Measurements from ENCODE around the gene TXK.

TXK gene

DNA sequence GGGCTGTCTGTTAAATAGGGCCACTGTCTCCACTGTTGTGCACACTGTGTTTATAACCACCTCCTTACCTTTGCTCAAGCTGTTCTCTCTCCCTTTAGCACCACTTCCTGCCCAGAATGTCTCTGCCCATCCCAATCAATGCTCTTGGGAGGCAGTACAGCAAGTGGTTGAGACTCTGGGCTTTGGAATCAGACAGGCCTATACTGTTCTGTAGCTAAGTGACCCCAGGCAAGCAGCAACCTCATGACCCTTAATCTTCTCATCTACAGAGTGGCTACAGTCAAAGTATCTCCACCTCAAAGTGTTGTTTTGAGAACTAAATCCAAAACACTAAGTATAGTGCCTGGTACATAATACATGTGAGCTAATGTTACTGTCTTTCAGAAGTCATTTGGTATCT is 3.8 kb upstream of the TXK start:
- DNase-seq (ENCODE audit: low spot score), result no peak

DNA sequence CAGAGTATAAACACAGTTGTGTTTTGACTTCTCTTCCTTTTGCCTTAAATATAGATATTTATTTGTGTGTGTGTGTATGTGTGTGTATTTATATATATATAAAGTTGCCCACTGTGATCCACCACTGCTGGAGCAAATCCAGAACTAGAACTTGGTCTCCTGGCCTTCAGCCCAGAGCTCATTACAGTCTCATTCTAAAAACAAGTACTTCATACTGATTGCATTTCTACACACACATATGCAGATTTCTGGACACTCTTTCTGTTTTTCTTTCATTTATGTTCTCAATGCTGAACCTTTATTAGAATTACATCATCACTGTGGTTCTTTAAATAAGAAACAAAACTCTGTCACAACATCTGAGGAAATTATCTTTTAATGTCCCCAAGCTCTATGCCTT is 381 bp downstream of the TXK start:
- no peak for DNase-seq (ENCODE audit: low spot score)

DNA sequence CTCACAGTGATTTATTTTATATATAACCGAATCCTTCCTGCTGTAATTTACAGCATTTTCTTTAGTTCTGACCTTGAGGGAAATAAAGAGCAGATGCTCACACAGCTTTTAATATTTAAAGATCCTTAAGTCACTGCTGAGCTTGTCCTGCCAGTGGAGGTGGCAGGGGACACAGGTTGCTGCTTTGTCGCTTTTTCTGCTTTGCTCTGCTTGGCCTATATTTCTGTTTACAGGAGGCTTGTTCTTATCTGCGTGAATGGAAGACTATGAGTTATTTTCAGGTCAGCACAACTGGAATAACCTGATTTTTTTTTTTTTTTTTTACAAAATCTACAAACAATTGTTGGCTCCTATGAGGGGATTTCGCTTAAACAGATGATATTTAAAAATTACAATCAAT is 2.3 kb downstream of the TXK start:
- DNase-seq (ENCODE audit: low spot score), result no peak

DNA sequence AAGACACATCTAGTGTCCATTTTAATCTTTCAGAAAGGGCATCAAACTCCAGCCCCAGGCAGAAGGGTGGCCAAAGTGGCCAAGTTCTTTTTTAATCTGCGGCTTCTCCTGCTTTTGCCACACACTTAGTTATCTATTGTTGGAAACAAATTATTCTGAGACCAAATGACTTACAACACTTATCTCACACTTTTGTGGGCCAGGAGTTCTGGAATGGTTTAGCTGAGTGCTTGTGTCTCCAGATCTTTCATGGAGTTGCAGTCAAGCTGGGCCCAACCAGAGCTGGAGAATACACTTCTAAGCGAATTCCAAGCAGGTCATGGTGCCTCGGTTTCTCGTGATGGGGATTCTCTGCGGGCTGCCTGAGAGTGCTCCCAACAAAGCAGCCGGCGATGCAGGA is 4.0 kb downstream of the TXK start:
- no peak for DNase-seq (ENCODE audit: low spot score)

DNA sequence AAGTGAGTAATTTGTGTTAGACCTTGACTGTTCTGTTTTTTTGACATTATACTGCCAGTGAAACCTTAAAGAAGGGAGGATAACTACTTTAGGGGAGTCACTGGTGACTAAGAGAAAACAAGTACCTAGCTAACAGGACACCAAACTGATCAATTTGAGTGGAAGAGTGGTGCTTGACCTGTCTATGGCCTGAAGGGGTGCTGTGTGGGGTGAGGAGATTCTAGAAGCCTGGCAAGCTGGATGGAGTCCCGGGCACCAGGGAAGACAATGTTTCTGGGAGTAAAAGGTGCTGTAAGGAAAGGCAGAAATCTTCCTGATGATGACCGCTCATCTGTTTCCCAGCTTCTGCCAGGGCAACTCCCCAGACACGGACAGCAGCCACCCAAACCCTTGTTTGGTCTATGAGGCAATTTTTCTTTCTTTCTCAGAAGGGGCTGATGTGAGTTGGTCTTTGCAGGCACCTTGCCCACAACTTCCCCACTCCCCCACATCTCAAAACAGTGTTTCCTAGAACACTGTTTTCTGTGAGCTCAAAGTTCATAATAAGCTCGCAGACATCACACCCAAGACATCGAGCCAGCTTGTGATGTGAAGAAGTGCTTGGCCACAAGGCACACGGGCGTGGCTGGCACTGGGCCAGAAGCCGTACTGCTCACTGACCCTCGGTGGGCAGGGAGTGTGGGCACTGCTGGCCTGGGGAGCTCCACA is 4.6 kb downstream of the TXK start:
- DNase-seq (ENCODE audit: low spot score), result peak; percentile 20

DNA sequence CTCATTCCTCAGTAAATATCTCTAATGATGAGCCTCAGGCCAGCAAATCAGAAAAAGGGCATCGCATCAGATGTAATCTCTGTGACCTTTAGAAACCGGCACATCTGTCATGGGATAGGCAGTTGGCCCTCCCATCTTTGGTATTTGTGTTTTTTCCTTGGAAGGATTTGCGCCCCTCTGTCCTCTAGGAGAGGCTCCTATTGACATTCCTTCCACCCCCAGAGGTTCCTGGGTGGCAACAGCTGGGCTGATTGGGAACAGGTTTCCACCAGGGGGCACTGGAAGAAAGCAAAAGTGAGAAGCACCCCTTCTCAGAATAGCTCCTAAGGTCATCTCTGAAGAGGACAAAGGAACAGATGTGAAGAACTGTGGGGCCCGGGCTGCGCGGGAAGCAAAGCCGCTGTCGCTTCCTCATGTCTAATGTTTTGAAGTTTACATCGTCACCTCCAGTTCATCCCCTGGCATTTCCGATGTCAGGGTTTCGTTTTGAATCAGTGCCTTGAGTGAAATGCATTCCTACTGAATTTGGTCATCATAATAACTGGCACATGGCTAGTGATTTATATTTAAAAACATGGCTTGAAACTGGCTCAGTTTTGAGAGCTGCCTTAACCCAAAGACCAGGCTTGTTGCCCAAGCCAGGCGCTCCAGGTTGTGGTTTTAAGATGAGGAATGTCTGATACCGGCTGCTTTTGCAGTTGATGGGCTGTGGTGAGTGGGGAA is 6.2 kb downstream of the TXK start:
- peak; percentile 74 for DNase-seq (ENCODE audit: low spot score)

DNA sequence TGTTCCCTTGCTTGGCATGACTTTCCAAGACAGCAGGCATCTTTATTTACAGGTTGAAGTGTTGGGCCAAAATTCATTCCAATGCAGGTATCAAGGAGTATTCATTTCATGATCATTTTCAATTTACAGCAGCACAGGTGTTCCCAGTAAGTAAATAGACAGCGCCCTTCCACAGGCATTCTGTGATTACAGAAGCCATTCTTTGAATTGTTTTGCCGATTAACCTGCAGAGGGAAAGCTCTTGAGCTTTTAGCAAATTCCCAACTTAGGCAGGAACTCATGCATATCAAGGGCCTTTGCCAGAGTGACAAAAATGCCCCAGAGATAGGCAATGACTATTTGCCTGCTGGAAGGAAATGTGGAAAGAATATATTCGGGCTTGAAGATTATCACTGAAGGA is 6.8 kb downstream of the TXK start:
- DNase-seq (ENCODE audit: low spot score), result peak; percentile 13

DNA sequence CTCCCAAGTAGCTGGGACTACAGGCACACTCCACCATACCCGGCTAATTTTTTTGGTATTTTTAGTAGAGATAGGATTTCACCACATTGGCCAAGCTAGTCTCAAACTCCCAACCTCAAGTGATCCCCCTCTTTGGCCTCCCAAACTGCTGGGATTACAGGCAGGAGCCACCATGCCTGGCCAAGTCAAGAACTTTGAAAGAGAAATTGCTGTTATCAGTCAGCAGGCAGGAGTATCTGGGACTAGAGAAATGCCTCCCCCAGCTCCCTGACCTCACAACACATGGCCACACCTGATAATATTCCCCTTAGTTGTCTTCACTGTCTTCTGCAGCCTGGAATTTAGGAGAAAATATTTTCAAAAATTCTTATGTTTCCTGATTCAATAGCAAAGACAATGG is 7.4 kb downstream of the TXK start:
- no peak for DNase-seq (ENCODE audit: low spot score)

DNA sequence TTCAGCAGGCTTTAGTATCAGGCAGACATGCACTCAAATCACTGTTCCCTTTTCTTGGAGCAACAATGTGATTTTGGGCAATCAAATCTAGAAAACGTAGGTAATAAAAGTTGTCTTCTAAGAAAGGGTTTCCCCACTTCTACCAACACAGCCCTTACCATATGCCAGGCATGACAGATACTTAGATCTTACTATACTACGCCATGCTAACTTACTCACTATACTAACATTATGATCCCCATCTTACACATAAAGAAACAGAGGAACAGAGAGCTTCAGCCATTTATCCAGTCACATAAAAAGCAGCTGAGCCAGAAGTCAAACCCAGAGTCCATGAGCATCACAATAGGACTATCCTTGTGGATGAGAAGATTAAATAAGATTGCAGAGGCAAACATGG is 9.2 kb downstream of the TXK start:
- no peak for DNase-seq (ENCODE audit: low spot score)

DNA sequence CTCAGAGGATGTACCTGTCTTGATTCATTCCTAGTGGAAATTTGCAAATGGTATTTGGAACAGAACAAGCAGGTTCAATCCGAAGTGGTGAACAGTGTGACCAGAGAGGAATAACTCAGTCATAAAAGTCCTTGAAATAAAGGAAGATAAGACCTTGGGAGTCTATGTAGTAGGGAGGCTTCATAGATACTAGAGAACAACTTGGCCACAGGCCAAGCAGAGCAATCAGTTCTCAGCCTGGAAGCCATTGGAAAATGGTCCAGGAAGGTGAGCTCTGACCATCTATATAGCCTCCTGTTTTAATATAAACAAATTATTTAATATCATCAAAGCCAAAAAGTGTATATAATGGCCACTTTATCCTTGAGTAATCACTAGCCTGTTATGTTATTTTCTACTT is 11.3 kb downstream of the TXK start:
- no peak for DNase-seq (ENCODE audit: low spot score)

DNA sequence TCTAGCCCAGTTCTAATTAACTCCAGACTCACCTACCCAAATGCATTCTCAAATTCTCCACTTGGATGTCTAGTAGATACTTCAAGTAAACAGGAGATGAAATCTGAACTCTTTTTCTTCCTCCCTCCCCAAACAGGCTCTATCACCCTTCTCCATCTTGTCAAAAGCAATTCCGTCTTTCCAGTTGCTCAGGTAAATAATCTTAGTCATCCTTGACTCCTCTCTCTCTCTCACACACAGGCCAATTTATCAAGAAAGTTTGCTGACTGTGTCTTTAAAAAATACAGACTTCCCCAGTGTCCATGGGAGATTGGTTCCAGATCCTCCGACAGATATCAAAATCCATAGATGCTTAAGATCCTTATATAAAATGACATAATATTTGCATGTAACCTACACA is 12.9 kb downstream of the TXK start:
- DNase-seq (ENCODE audit: low spot score), result no peak

DNA sequence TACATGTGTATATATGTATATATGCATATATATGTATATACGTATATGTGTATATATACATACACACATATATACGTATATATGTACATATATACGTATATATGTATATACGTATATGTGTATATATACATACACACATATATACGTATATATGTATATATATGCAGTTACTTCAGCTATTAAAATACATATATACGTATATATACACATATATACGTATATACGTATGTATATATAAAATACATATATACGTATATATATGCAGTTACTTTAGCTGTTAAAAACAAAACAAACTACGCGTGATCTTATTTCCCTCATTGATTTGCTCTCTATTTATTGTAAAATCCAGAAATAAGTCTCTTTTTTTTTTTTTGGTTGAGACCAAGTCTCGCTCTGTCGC is 13.9 kb downstream of the TXK start:
- DNase-seq (ENCODE audit: low spot score), result no peak

DNA sequence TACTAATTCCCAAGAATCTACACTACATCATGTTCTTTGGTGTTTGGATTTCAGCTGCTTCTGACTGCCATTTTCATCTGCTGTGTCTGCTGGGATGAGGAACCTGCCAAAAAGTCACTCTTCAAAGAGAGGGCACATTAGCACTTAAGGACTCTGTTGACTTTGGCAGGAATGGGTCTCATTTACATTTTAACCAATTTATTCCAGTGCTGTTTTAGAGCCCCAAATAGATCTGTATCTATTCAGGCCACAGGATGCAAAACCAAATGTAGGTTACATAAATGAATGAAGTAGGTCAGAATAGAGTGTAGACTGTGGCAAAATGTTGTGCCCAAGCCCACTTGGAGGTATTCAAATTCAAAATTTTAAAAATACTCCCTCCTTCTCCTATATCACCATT is 14.4 kb downstream of the TXK start:
- DNase-seq (ENCODE audit: low spot score), result no peak

DNA sequence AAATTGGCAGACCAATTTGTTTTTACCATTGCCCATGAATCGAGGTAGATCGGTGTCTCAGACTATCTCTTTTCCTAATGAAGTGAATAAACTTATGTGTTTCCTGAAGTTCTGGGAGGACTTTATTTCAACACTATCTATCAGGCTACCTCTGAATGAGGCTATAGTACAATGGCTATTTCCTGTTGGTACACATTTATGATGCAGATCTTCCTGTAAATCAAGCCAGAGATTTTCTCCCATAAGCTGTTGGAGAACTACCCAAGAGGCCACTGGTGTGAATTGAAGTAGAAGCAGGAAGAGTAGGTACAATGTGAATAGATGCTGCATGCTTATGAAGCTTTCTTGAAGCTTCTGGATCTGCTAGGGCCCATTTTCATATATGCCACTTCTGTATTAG is 16.0 kb downstream of the TXK start:
- DNase-seq (ENCODE audit: low spot score), result no peak

DNA sequence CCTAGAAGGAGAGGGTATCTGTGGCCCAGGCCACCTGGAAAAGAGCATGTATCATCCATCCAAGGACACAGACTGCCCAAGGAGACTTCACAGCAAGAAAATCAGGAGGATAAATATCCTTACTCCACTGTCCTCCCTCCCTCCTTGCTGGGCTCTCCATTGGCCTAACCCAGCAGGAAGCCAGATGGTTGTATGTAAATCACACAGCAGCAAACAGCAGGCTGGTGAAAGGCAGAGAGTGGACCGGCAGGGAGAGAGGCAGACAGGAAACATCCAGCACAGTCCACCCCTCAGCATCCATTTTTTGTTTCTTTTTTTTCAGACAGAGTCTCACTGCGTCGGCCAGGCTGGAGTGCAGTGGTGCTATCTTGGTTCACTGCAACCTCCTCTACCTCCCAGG is 17.5 kb downstream of the TXK start:
- no peak for DNase-seq (ENCODE audit: low spot score)

DNA sequence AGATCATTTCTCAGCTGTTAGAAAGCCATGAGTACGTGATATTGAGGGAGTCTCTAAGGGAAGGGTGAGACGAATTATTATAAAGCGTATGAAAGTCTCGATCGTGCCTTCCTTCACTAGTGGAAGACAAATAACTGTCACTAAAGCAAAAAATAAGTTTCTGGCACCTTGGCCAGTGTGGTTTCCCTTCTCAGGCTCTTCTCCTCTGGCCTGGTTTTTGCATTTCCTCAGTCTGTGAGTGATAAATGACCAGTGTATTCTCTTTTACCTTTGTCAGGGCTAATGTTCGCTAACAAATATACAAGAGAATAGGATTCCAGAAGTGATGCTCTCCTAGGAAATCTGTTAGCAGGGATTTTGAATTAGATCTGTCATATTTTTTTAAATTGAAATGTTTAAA is 19.6 kb downstream of the TXK start:
- DNase-seq (ENCODE audit: low spot score), result no peak

DNA sequence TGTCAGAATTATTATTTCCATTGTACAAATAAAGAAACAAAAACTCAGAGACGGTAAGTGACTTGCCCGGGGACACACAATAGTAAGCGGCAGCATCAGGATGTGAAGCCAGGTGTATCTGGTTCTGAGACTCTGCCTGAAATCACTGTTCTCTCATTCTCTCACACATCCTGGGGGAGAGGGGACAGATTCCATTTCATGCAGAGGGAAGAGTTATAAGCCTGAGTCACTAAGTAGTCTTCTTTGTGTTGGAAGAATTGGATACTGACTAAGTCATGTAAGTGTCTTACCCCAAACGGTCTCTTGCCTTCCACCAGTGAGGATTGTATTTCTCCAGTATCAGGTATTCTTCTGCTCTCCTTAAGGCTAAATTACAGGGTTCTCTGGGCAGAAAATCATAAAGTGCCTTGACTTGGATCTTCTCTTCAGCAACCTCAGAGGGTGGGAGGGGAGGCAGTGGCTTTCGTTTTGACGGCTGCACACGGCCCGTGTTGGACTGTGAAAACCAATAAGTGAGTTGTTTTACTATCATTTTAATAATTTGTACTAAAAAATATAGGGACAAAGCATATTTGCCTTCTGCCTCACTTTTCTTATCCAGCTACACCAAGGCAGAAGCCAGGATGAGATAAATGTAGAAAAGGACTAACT is 21.9 kb downstream of the TXK start:
- no peak for DNase-seq (ENCODE audit: low spot score)

DNA sequence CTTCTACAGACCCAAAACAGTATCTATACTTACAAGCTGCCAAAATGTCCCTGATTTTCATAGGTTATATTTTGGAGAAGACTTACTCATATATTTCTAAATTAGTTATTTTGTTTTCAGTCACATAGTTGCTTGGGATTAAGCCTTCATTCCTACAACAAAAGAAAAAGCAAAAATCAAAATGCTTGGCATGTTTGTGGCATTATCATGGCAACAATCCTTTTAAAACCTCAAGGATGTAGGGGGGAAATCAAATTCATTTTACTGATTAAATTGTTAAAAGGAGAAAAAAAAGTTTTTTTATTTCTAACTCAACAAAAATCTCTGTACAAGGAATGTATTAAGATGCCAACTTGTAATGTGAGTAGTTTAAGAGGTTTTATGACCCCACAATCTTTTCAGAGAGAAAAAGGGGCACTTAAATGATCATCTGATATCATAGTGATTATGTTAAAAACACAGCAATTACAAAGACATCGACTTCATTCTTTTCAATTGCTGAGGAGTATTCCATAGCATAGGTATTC is 23.5 kb downstream of the TXK start:
- no peak for DNase-seq (ENCODE audit: low spot score)

DNA sequence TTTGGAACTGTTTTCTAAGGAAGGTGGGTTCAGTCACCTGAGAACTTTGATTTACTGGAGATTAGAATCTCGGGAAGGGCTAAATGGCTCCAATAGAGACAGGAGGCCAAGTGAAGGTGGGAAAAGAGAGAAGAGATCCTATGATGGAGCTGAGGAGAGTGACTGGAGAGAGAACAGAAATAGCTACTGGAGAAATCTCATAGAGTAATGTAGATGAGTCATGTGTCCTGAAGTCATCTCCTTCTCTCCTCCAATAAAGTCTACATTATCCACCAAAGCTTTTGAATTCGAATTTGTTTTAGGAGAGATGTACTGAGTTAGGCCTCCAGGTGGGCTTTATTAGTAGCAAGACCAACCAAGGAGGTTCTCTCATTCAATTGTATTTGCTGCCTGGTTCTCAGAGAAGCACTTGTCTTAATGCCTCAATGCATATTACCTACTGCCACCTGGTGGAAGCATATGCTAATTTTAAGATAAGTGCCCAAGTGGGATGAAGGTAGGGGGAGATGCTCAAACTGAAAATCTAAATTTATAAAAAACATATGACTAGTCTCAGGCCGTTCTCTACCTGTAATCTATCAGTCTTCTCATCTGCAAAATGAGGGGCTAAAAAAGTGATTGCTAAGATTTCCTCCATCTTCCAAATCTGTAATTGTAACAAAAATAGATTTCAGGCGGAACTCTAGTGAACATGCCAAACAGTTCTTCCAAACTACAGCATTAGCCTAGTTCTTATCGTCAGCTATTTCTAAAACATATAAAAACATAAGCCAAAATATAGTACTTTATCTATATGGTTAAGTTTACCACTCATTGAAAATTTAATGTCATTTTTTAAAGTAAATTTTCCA is 24.4 kb downstream of the TXK start:
- peak; percentile 63 for DNase-seq (ENCODE audit: low spot score)

DNA sequence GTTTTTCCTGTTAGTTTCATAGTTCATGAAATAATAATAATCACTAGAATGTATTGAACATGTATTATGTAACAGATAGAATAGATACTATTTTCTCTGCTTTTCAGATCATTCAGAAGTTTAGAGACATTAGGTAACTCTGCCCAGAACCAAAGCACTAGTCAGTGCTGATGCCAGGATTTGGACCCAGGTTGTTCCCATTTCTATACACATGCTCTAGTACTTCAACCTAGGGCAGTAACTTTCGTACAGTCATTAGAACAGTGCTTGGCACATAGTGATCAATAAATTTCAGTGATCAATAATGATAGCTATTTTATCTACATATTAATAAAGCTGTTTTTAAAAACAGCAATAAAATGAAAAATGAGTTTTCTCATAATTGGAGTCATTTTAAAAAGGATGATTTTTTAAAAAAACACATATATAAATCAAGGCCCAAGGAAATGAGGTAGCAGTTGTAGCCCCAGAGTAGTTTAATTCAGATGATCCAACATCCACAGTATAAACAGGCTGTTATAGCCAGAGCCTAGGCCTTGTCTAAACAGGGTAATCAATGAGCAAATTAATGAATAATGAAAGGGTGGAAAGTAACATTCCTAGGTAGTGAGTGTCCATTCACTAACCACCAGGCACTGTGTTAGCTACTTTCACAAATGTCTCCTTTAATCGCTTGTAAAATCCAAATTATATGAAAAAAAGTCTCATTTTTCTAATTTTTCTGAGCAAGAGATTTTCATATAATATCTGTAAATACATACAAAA is 25.6 kb downstream of the TXK start:
- no peak for DNase-seq (ENCODE audit: low spot score)

DNA sequence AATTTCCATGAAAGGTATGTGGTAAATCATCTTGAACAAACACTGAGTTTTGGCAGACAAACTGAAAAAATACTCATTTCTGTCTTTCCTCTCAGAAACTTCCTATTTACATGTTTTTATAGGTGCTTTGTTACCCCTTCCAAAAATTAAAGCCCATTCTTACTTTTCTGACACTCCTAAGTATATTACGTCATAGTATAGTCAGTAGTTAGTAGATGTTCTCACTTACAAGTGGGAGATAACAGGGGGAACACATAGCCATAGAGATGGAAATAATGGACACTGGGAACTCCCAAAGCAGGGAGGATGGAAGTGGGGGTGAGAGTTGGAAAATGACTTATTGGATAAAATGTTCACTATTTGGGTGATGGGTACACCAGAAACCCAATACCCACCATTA is 28.8 kb downstream of the TXK start:
- DNase-seq (ENCODE audit: low spot score), result no peak

All from iPS-NIHi11 (cell line).